OCI-LY7 (cell line): ENCODE measurements around the gene LAMA2. TPM values are rescaled to one million over a fixed set of nuclear protein-coding genes. Genes with fewer than 3 reads are reported as not detected.

Experiments
- BruUV-seq: library from RNA; stranded (reverse); fragments of 400-500 nt; replicated peaks from 2 replicates; lab custom pipeline; 2021; lab: Mats Ljungman, UMichigan
- CTCF ChIA-PET: fragments of 300-600 bp; sonication (Branson Sonifier 250); formaldehyde crosslinking; loops from one replicate; lab custom pipeline; 2022; ENCODE audit warnings: antibody characterized with exemption; ENCODE audit not compliant: unreplicated experiment; lab: Charles Lee
- POLR2A ChIA-PET: fragments of 300-600 bp; sonication (Branson Sonifier 250); formaldehyde crosslinking; loops from one replicate; lab custom pipeline; 2022; ENCODE audit warnings: antibody characterized with exemption; lab: Charles Lee
- DNase-seq: peaks from one replicate; pipeline ENCODE4 v3.0.0-alpha.2; 2015; ENCODE audit warnings: low spot score
- H2AFZ ChIP-seq: fragments of 200-600 bp; sonication (generic), shearing (Covaris generic); 2 replicates; pipeline ENCODE4 v1.6.1; 2014; ENCODE audit warnings: mild to moderate bottlenecking, antibody characterized with exemption, low read length, moderate library complexity
- H3K27ac ChIP-seq: fragments of 200-600 bp; sonication (generic); 2 replicates; pipeline ENCODE4 v1.5.1; 2014; ENCODE audit warnings: mixed run types, low read depth, mild to moderate bottlenecking, moderate library complexity, low read length, inconsistent platforms; ENCODE audit not compliant: poor library complexity, severe bottlenecking
- H3K36me3 ChIP-seq: fragments of 200-600 bp; sonication (generic); 2 replicates; pipeline ENCODE4 v1.6.1; 2014; ENCODE audit warnings: mild to moderate bottlenecking, antibody characterized with exemption, low read length, moderate library complexity, mixed read lengths; ENCODE audit not compliant: insufficient read depth
- H3K4me1 ChIP-seq: fragments of 200-600 bp; sonication (generic); 2 replicates; pipeline ENCODE4 v1.5.1; 2014; ENCODE audit warnings: mild to moderate bottlenecking, low read length; ENCODE audit not compliant: insufficient read depth, poor library complexity, severe bottlenecking
- H3K4me2 ChIP-seq: fragments of 200-600 bp; sonication (generic); 2 replicates; pipeline ENCODE4 v1.6.1; 2014; ENCODE audit warnings: mild to moderate bottlenecking, low read length
- H3K4me3 ChIP-seq: fragments of 200-600 bp; sonication (generic); 2 replicates; pipeline ENCODE4 v1.5.1; 2014; ENCODE audit warnings: mild to moderate bottlenecking, low read depth, low read length; ENCODE audit not compliant: poor library complexity, severe bottlenecking
- H3K79me2 ChIP-seq: fragments of 200-600 bp; sonication (generic); 2 replicates; pipeline ENCODE4 v1.6.1; 2016; ENCODE audit warnings: low read depth, mild to moderate bottlenecking, low read length, moderate library complexity, mixed read lengths; ENCODE audit not compliant: insufficient read depth
- H3K9me2 ChIP-seq: fragments of 200-600 bp; sonication (generic); 2 replicates; pipeline ENCODE4 v1.6.1; 2016; ENCODE audit warnings: mild to moderate bottlenecking, low read length, mixed read lengths; ENCODE audit not compliant: insufficient read depth
- H3K9me3 ChIP-seq: fragments of 200-600 bp; sonication (generic); 2 replicates; pipeline ENCODE4 v1.6.1; 2014; ENCODE audit warnings: mild to moderate bottlenecking, mixed run types, low read length, mixed read lengths
- H4K20me1 ChIP-seq: fragments of 200-600 bp; sonication (generic); 2 replicates; pipeline ENCODE4 v1.6.1; 2014; ENCODE audit warnings: mild to moderate bottlenecking, antibody characterized with exemption, low read length, moderate library complexity, mixed read lengths; ENCODE audit not compliant: insufficient read depth
- CTCF ChIP-seq: fragments of 200-600 bp; sonication (generic); conservative IDR thresholded peaks from 2 replicates; pipeline ENCODE4 v1.5.1; 2014; ENCODE audit warnings: mild to moderate bottlenecking, antibody characterized with exemption, low read length, moderate library complexity, mixed read lengths
- EZH2phosphoT487 ChIP-seq: fragments of 200-600 bp; sonication (generic); IDR thresholded peaks from 2 replicates; pipeline ENCODE4 v1.6.1; 2018; ENCODE audit warnings: low read depth, borderline replicate concordance, mild to moderate bottlenecking, mixed run types, antibody characterized with exemption, low read length, moderate library complexity, mixed read lengths
- intact Hi-C: fragments of 100-400 bp; cut with micrococcal nuclease; formaldehyde crosslinking; loops from one replicate; pipeline ENCODE4 v1.10.0; 2022; ENCODE audit not compliant: unreplicated experiment
- total RNA-seq, 2 experiments: library from RNA; depleted of rRNA in 1 of 2; stranded (reverse); fragments of >200 nt in 1 of 2; shearing (Covaris generic) in 1 of 2; gene quantifications; 2 replicates each; pipeline ENCODE4 v1.2.3, GENCODE V29; 2014 to 2022

LAMA2 gene
- total RNA-seq, 2 experiments from 2014 or later = not detected

DNA sequence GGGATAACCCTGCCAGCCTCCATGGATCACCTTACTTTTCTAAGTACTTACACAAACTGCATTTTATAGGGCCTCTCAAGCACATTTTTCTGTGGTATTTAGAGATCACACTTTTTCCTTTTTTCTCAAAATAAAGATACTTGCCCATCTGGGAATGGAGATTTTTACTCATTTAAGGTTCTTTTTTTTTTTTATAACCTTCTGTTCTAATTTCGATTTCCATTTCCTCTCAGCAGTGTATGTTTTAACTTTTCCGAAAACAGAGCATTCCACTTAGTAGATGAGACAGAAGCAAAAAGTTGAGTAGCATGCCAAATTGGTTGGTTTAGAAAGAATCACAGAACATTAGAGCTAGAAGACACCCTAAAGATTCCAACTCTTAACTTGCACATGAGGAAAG is 612.7 kb downstream of the LAMA2 start:
- CTCF ChIA-PET = no interaction called here
- no peaks in the 10 kb centered on the region for H3K4me1 ChIP-seq
- H2AFZ ChIP-seq = no peak overlapping the region
- DNase-seq = no peak
- TF ChIP-seq EZH2phosphoT487 (no peak), CTCF (no peak)
- no peaks in the 10 kb centered on the region for H3K9me3 ChIP-seq
- no peak overlapping the region for H3K4me2 ChIP-seq
- POLR2A ChIA-PET = interaction anchor here (0.7 kb wide), 1 partner anchor 332 kb away, joined by 4 read pairs; no protein-coding TSS in a partner anchor
- no peak overlapping the region for H3K4me3 ChIP-seq
- H4K20me1 ChIP-seq = no peaks in the 10 kb centered on the region
- intact Hi-C loops = loop anchor here (5.0 kb wide), 2 partner anchors 82 to 102 kb away; no protein-coding TSS in a partner anchor
- H3K36me3 ChIP-seq = no peaks in the 10 kb centered on the region
- no peaks in the 10 kb centered on the region for H3K79me2 ChIP-seq
- no TSS peak for BruUV-seq
- no peaks in the 10 kb centered on the region for H3K9me2 ChIP-seq
- H3K27ac ChIP-seq = no peak overlapping the region

DNA sequence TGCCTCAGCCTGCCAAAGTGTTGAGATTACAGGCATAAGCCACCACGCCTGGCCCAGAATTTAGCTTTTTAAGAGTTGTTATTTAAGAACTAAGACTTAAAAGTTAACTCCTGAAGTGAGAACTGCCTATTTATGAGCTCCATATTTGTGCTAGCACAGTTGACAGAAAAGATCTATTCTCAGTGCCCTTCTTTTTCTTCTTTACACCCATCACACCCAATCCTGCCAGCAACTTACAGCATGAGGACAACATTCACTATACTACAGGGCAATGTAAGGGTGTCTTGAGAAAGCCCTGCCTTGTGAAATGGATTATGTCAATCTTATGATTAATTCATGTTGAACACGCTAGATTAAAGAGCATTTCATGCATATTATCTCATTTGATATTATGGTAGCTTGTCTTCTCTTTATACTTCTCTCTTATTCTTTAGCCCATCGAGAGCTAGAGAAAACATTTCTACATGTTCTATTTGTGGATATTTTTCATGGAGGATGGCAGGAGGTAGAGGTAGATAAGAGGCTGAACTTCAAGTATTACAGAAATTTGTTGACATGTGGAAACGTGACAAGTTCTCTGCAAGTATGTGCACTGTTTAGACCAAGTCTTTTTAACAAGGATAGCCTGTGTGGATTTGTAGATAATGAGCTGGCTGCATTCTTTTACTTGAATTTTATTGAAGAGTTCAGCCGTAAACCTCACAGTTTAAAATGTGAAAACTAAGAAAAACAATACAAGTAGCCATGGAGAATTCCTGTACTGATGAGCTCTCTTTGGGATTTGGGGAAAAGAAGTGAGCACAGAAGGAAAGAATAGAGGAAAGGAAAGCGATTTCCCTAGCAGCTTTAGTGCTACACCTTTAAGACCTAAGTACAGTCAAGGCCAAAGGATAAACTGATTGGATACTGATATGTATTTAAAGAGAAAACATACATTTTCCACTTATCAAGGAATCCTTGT is 614.8 kb downstream of the LAMA2 start:
- H3K9me2 ChIP-seq = no peaks in the 10 kb centered on the region
- CTCF ChIA-PET = no interaction called here
- H2AFZ ChIP-seq = no peak overlapping the region
- no peak overlapping the region for H3K4me3 ChIP-seq
- DNase-seq = no peak
- H3K9me3 ChIP-seq = no peaks in the 10 kb centered on the region
- no peaks in the 10 kb centered on the region for H4K20me1 ChIP-seq
- H3K79me2 ChIP-seq = no peaks in the 10 kb centered on the region
- H3K4me1 ChIP-seq = no peaks in the 10 kb centered on the region
- no peak overlapping the region for H3K4me2 ChIP-seq
- H3K27ac ChIP-seq = no peak overlapping the region
- intact Hi-C loops = loop anchor here (5.0 kb wide), 2 partner anchors 80 to 100 kb away; no protein-coding TSS in a partner anchor
- POLR2A ChIA-PET = no interaction called here
- no peaks in the 10 kb centered on the region for H3K36me3 ChIP-seq
- BruUV-seq = no TSS peak
- TF ChIP-seq EZH2phosphoT487 (no peak), CTCF (no peak)
